Measurements from ENCODE around the gene CFAP99. TPM values are rescaled to one million over a fixed set of nuclear protein-coding genes. Genes with fewer than 3 reads are reported as not detected.

Gene CFAP99
- total RNA-seq, 1 donor from 2014 or later = not detected

DNA sequence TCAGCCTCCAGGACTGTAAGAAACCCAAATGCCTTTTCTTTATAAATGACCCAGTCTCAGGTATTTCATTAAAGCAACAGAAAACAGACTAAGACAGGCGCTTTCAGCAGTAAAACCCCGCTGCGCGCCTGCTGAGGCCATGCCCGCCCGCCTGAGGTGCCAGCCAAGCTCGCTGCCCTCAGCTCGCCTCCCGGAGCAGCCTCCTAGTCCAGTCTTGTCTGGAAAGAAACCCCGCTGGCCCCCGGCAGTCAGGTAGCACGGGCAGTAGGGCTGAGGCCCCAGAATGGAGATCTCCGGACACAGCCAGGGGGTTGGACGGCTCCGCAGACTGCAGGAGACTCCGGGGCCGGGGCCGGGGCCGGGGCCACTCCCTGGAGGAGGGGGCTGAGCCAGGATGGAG is 32.0 kb upstream of the CFAP99 start:
- H3K4me1 Mint-ChIP-seq = peaks cover 40% of the 10 kb centered on the region
- H3K4me1 ChIP-seq = peaks cover 30% of the 10 kb centered on the region

GRCh38 chr4:2387218-2387617 is 31.5 kb upstream of the CFAP99 start:
- Histone ChIP-seq H3K79me2 (ENCODE audit: low read depth) (no peaks in the 10 kb centered on the region), H3K27ac (no peak overlapping the region), H3K27me3 (peaks cover 9% of the 10 kb centered on the region), H3K9me3 (ENCODE audit: low read depth) (no peaks in the 10 kb centered on the region), H3K4me1 (peaks cover 30% of the 10 kb centered on the region), H3K4me3 (no peak overlapping the region), H3K9ac (no peak overlapping the region), H2AFZ (replicated peaks) (no peak overlapping the region), H3K36me3 (no peaks in the 10 kb centered on the region), H4K20me1 (ENCODE audit: low read depth) (no peaks in the 10 kb centered on the region), H3F3A (ENCODE audit: low read depth) (peaks cover 12% of the 10 kb centered on the region), H3K4me2 (no peak overlapping the region)
- no peak overlapping the region for H3K4me3 Mint-ChIP-seq
- peaks cover 2% of the 10 kb centered on the region for H3K9me3 Mint-ChIP-seq
- no peak for DNase-seq (ENCODE audit: low spot score)
- no peak overlapping the region for H3K27ac Mint-ChIP-seq
- H3K4me1 Mint-ChIP-seq = peaks cover 42% of the 10 kb centered on the region
- peaks cover 12% of the 10 kb centered on the region for H3K27me3 Mint-ChIP-seq (ENCODE audit: insufficient read depth, low read depth)
- no peaks in the 10 kb centered on the region for H3K36me3 Mint-ChIP-seq
- TF ChIP-seq CTCF (IDR thresholded peaks at IDR 0.05) (no peak), EZH2phosphoT487 (IDR thresholded peaks at IDR 0.05) (no peak), EZH2 (IDR thresholded peaks at IDR 0.05) (no peak)

More for the DNA sequence above, 32.0 kb upstream of the CFAP99 start:
- Histone ChIP-seq H2AFZ (replicated peaks) (no peak overlapping the region), H4K20me1 (ENCODE audit: low read depth) (no peaks in the 10 kb centered on the region), H3K27ac (no peak overlapping the region), H3K4me2 (no peak overlapping the region), H3K79me2 (ENCODE audit: low read depth) (no peaks in the 10 kb centered on the region), H3K36me3 (no peaks in the 10 kb centered on the region), H3K9me3 (ENCODE audit: low read depth) (no peaks in the 10 kb centered on the region), H3K9ac (no peak overlapping the region), H3K4me3 (no peak overlapping the region), H3F3A (ENCODE audit: low read depth) (peaks cover 12% of the 10 kb centered on the region), H3K27me3 (peaks cover 9% of the 10 kb centered on the region)
- no peak for TF ChIP-seq EZH2 (IDR thresholded peaks at IDR 0.05)
- no peak for TF ChIP-seq EZH2phosphoT487 (IDR thresholded peaks at IDR 0.05)
- TF ChIP-seq CTCF (IDR thresholded peaks at IDR 0.05) = no peak
- H3K4me3 Mint-ChIP-seq = no peak overlapping the region
- no peaks in the 10 kb centered on the region for H3K36me3 Mint-ChIP-seq
- DNase-seq (ENCODE audit: low spot score) = no peak
- H3K9me3 Mint-ChIP-seq = peaks cover 2% of the 10 kb centered on the region
- no peak overlapping the region for H3K27ac Mint-ChIP-seq
- peaks cover 11% of the 10 kb centered on the region for H3K27me3 Mint-ChIP-seq (ENCODE audit: insufficient read depth, low read depth)

DNA sequence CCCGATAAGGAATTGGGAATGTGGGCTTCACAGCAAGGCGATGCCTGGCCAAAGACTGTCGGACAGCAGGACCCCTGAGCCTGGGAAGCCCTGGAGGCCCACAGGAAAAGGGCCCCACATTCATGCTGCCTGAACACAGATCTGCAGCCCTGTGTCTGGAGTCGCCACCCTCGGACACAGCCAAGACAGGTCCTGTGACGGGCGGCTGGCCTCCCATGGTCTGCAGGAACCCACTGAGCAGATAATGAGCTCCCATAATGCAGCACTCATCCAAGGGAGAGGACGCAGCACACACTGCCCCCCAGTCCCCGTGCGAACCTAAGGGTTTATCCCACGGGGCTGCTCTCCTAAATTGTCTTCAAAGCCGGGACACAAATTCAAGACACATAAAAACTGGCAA is 30.9 kb upstream of the CFAP99 start:
- Mint-ChIP-seq H3K36me3 (no peaks in the 10 kb centered on the region), H3K9me3 (peaks cover 2% of the 10 kb centered on the region), H3K4me1 (peaks cover 43% of the 10 kb centered on the region), H3K27me3 (ENCODE audit: insufficient read depth, low read depth) (peaks cover 16% of the 10 kb centered on the region), H3K4me3 (no peak overlapping the region), H3K27ac (no peak overlapping the region)
- Histone ChIP-seq H3K4me1 (peaks cover 33% of the 10 kb centered on the region), H3K79me2 (ENCODE audit: low read depth) (no peaks in the 10 kb centered on the region), H3K9ac (no peak overlapping the region), H4K20me1 (ENCODE audit: low read depth) (no peaks in the 10 kb centered on the region), H3K27ac (no peak overlapping the region), H3K27me3 (peaks cover 9% of the 10 kb centered on the region), H3K4me2 (no peak overlapping the region), H3K36me3 (no peaks in the 10 kb centered on the region), H3K4me3 (no peak overlapping the region), H3K9me3 (ENCODE audit: low read depth) (no peaks in the 10 kb centered on the region), H2AFZ (replicated peaks) (no peak overlapping the region), H3F3A (ENCODE audit: low read depth) (peaks cover 12% of the 10 kb centered on the region)
- no peak for DNase-seq (ENCODE audit: low spot score)
- TF ChIP-seq EZH2 (IDR thresholded peaks at IDR 0.05) (no peak), CTCF (IDR thresholded peaks at IDR 0.05) (no peak), EZH2phosphoT487 (IDR thresholded peaks at IDR 0.05) (no peak)
